GM18511 (cell line): Measurements from ENCODE around the gene SPTBN5.

Experiments used
- ATAC-seq: cut with Tn5 transposase; IDR thresholded peaks from one replicate; pipeline ENCODE4 v1.9.1; 2021; ENCODE audit warnings: mild to moderate bottlenecking, moderate library complexity; ENCODE audit not compliant: unreplicated experiment

Gene SPTBN5

DNA sequence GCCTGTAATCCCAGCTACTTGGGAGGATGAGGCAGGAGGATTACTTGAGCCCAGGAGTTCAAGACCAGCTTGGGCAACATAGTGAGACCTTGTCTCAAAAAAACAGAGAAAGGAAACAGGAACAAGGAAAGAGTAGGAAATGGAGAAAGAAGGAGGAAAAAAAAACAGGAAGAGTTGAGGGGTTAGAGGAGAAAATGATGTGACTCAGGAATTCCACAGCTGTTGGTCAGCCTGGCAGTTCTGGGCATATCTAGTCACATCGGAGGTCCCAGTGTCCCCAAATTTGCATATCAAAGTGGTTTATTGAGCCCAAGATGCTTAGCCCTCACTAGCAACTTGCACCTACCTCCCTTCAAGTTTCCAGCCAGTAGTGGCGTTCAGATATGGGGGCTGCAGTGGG, 84.7 kb downstream of the SPTBN5 start:
- no peak for ATAC-seq

DNA sequence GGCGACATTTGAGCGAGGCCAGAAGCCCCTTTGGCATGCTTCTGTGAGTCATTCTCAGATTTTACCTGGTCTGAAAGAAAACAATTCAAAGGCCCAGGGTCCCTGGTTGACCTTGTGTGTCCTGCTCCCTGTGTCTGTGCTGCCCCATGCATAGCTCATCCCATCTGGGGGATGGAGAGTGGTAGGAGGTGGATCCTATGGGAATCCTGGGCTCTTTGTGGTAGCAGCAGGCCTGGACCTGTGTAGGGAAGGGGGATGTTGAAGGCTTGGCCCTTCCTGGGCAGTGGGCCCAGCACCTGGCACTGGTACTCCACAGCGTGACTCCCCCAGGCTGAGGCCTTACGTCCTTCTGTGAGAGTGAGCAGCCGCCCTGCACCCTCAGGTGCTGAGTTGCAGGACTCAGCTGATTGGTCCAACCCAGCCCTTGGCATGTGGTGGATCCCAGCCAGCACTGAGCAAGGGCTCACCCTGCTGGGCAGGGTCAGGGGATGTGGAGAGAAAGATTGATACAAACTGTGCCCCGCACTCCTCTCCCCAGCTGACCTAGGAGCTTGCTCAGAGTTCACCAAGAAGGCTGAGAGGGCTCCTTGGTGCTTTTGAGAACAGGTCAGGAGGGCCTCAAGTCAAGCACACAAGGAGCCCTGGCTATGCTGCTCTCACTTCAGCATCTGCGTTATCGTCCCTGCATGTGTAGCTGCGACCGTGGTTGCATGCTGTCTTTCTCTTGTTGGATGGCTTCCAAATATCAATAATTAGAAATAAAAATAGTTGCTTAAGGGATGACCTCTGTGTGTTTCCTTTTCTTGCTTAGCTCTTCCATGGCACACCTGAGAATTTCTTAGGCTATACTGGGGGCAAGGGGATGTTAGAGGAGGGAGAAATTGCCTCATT, 87.3 kb downstream of the SPTBN5 start:
- ATAC-seq, result no peak

DNA sequence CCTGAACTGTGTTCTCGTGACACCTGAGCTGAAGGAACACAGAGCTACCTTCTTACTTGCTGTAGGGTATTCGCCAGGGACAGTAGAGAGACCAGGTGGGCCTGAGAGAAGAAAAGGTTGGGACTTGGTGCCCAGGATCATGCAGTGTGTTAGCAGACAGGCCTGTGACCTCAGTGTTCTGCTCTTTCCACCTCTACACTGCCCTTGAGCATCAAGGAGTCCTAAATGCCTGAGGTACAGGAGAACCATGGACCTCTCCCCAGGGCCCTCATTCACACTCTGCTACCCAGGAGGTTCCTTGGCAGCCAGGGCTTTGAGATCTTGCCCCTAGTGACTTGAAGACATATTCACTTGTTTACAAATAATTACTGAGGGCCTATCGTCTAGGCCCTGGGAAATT, 88.1 kb downstream of the SPTBN5 start:
- ATAC-seq, result no peak

DNA sequence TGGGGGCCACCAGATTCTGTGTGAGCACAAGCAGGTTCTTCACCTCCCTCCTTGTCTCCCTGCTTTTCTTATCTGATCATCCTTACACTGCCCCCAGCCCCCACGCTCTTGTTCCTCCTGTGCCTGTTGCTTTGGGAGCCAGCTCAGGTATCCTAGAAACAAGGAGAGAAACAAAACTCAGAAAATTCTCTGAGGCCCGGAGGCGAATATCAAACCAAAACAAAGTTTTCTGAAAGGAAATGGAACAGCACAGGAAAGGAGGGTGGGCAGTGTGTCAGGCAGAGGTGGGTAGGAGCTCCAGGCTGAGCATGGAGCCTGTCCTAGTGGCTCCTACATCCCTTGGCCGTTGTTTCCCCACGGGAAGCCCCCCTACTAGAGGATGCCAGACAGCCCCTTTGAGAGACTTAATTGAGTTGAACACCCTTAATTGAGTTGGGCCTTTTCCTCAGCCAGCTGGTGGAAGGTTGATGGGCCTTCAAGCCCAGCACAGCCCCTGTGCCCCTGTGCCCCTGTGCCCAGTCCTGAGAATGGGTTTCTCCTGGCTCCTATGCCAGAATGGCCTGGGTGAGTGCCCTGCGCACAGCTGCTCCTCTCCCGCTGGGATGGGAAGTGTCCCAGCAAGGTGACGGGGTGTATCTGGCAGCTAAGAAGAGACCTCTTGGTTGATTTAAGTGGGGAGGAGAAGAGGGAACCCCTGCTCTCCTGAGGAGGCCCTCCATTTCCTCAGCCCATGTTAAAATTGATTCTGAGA, 88.8 kb downstream of the SPTBN5 start:
- no peak for ATAC-seq

DNA sequence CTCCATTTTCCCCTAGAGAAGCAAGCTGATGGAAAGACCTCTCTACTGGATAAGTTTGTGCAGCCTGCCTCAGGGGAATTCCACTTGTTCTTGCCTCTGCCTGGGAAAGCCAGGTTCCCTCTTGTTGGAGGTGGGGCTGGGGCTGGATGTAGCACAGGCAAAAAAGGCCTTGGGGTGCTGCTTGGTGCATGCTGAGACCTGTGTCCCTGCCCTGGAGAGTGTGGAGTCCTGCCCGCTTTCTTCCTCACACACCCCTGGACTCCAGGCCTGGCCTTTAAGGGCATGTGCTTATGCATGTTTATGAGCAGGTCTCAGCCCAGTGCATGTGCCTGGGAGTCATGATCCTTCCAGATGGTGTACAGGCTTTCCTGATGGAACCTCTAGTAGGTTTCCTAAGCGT, 89.5 kb downstream of the SPTBN5 start:
- ATAC-seq, result no peak

DNA sequence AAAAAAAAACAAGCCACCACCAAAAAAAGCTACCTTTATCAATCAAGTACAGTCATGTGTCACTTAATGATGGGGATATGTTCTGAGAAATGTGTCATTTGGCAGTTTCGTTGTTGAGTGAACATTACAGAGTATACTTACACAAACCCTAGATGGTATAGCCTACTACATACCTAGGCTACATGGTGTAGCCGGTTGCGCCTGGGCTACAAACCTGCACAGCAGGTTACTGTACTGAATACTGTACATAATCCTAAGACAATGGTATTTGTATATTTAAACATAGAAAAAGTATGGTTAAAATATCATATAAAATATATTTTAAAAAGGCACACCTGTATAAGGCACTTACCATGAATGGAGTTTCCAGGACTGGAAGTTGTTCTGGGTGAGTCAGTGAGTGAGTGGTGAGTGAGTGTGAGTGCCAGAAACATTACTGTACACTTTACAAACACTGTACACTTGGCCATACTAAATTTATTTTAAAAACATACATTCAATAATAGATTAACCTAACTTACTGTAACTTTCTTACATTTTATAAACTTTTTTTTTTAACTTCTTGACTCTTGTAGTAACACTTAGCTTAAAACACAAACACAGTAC, 91.9 kb downstream of the SPTBN5 start:
- ATAC-seq, result no peak

DNA sequence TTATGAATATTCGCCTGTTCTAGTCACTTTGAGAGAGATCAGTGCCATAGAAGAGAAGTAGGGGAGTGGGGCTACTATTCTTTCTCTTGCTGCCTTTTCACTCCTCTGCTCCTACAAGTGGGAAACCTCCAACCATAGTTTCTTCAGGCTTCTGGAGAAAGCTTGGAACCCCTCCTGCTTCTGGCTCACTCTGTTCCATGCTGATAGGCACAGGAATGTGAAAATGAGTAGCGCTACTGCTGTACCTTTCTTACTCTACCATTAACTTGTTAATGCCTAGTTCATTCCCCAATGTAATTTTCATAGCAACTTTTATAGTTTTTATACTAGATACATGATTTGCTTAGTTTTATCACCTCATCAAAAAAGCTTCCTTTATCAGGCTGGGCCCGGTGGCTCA, 92.7 kb downstream of the SPTBN5 start:
- ATAC-seq, result no peak

DNA sequence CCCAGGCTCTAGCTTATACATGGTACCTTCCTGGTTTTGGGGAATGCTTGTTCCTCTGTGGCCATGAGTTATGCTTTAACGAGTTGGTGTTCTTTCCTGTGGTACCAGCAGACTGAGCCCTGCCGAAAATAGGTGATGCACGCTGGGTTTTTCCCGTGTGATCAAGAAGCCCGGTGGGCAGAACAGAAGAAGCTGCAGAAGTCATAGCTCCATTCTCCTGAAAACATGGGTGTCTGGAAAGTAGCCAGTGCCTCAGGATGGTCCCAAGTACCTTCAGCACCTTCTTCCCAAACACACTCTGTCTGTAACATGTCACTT, 94.4 kb downstream of the SPTBN5 start:
- ATAC-seq, result no peak

DNA sequence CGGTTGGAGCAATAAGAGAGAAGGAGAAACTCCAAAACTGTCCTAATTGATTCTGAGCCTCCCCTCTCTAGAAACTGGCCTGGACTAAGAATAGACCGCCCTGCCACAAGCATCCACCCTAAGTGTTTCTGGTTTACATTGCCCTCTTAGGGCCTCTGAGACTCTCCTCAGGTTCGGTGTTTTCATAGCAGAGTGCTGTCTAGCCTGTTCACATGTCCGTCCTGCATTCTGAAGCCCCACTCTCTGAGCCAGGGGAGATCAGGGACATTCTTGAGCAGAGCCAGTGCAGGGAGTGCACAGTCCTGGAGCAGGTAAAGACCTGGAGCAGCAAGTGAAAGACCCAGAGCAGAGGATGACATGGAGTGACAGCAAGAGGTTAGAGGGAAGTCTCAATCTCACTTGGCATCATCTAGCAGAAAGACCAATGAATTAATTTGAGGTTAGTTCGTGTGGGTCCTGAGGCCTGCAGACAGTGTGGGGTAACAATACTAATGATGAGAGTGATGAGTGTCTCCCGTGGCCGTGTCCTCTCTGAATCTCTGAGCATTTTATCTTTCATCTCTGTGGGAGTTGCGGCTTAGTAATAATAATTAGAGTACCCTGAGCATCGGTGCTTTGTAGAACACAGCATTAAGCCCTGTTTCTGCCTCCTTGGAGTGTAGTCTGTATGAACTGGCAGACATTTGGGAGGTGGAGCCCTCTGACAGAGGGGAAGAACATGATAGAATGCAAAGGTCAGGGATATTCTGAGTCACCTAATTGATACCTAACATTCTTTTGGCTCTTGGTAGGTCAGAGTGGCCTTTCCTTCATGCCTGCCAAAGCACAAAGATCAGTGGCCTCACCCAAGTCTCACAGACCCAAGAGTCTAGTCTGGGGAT, 95.0 kb downstream of the SPTBN5 start:
- no peak for ATAC-seq
